GM12878 (cell line): Measurements from ENCODE around the gene TLR9. TPM values are rescaled to one million over a fixed set of nuclear protein-coding genes. Genes with fewer than 3 reads are reported as not detected.

ENCODE experiments used
- ATAC-seq: fragments of 200-7000 bp; cut with Tn5 transposase; 3 replicates; pipeline ENCODE4 v1.9.1; 2020; ENCODE audit warnings: mild to moderate bottlenecking, moderate library complexity
- BruUV-seq: library from RNA; stranded (reverse); fragments of 400-500 nt; replicated peaks from 2 replicates; lab custom pipeline; 2021; lab: Mats Ljungman, UMichigan
- CTCF ChIA-PET: fragments of 300-600 bp; sonication (Branson Sonifier 250); formaldehyde crosslinking; extraction: SDS; loops from one replicate; lab custom pipeline; 2021; ENCODE audit warnings: inconsistent platforms; lab: Yijun Ruan, JAX
- POLR2A ChIA-PET: fragments of 350-600 bp; formaldehyde crosslinking; extraction: SDS; loops from one replicate; lab custom pipeline; 2021; ENCODE audit warnings: inconsistent platforms; lab: Charles Lee
- RAD21 ChIA-PET: fragments of 300-600 bp; sonication (Branson Sonifier 250); formaldehyde crosslinking; loops from one replicate; lab custom pipeline; 2023; ENCODE audit warnings: antibody characterized with exemption; ENCODE audit not compliant: unreplicated experiment; lab: Charles Lee
- SMC1A ChIA-PET: fragments of 300-600 bp; sonication (Branson Sonifier 250); formaldehyde crosslinking; loops from one replicate; lab custom pipeline; 2023; ENCODE audit not compliant: unreplicated experiment, uncharacterized antibody; lab: Charles Lee
- DNase-seq: peaks from one replicate; pipeline ENCODE4 v3.0.0-alpha.2; 2011; ENCODE audit warnings: low read depth, low spot score
- FAIRE-seq: peaks from 3 replicates; lab custom pipeline; 2011; peaks lifted over from hg19 to GRCh38; lab: Jason Lieb, UNC
- H2AFZ ChIP-seq: 2 replicates; pipeline ENCODE4 v1.6.0; 2011; ENCODE audit warnings: low read depth, low read length, control low read depth; ENCODE audit not compliant: control insufficient read depth
- H3K27ac ChIP-seq: 2 replicates; pipeline ENCODE4 v1.5.1; 2011; ENCODE audit warnings: control low read depth; ENCODE audit not compliant: control insufficient read depth, insufficient read depth
- H3K27me3 ChIP-seq, 2 experiments: replicated peaks in 1 of 2; 2 replicates each; pipeline versions ENCODE4 v1.6.0 to v1.6.1; 2011; ENCODE audit warnings: low read length in 1 of 2; ENCODE audit not compliant: control insufficient read depth in 2 of 2, insufficient read depth in 2 of 2
- H3K36me3 ChIP-seq, 2 experiments: 2 replicates each; pipeline ENCODE4 v1.5.1; 2011; ENCODE audit warnings: low read length in 1 of 2; ENCODE audit not compliant: control insufficient read depth in 2 of 2, insufficient read depth in 2 of 2
- H3K4me1 ChIP-seq: 2 replicates; pipeline ENCODE4 v1.6.1; 2011; ENCODE audit warnings: mild to moderate bottlenecking, low read length, moderate library complexity, mixed read lengths; ENCODE audit not compliant: control insufficient read depth, insufficient read depth
- H3K4me2 ChIP-seq: 2 replicates; pipeline ENCODE4 v1.6.0; 2011; ENCODE audit warnings: control low read depth; ENCODE audit not compliant: control insufficient read depth, insufficient read depth
- H3K4me3 ChIP-seq: fragments of 200-600 bp; sonication (generic); 2 replicates; pipeline ENCODE4 v1.5.1; 2016
- H3K79me2 ChIP-seq: 2 replicates; pipeline ENCODE4 v1.6.0; 2011; ENCODE audit warnings: low read length; ENCODE audit not compliant: control insufficient read depth, insufficient read depth
- H3K9ac ChIP-seq: 2 replicates; pipeline ENCODE4 v1.8.0; 2011; ENCODE audit warnings: low read length, control low read depth, mixed read lengths; ENCODE audit not compliant: control insufficient read depth, insufficient read depth
- H3K9me3 ChIP-seq: replicated peaks from 3 replicates; pipeline ENCODE4 v1.5.1; 2011; ENCODE audit warnings: mild to moderate bottlenecking, low read length; ENCODE audit not compliant: control insufficient read depth, insufficient read depth
- H4K20me1 ChIP-seq: 2 replicates; pipeline ENCODE4 v1.6.0; 2011; ENCODE audit not compliant: control insufficient read depth, insufficient read depth
- BACH1 ChIP-seq: fragments of 450-650 bp; IDR thresholded peaks from 2 replicates; pipeline ENCODE4 v1.6.1; 2017; ENCODE audit warnings: mild to moderate bottlenecking, borderline replicate concordance
- FOS ChIP-seq: IDR thresholded peaks from 3 replicates; pipeline ENCODE4 v1.6.1; 2011; ENCODE audit warnings: borderline replicate concordance; ENCODE audit not compliant: insufficient read length; ENCODE audit errors: extremely low read depth
- HSF1 ChIP-seq: fragments of 150-350 bp; IDR thresholded peaks from 2 replicates; pipeline ENCODE4 v1.6.1; 2014; ENCODE audit warnings: mild to moderate bottlenecking, low read depth, low read length
- IRF4 ChIP-seq: IDR thresholded peaks from 2 replicates; pipeline ENCODE4 v1.6.1; 2011; ENCODE audit warnings: low read depth, low read length
- IRF5 ChIP-seq: fragments of 450-650 bp; IDR thresholded peaks from 2 replicates; pipeline ENCODE4 v1.6.1; 2017; ENCODE audit warnings: borderline replicate concordance
- MXI1 ChIP-seq: fragments of 150-350 bp; IDR thresholded peaks from 2 replicates; pipeline ENCODE4 v1.6.1; 2011; ENCODE audit warnings: low read depth, mild to moderate bottlenecking, inconsistent platforms, low read length, improper control_type of control experiment
- POLR2A ChIP-seq: IDR thresholded peaks from 2 replicates; pipeline ENCODE4 v1.6.1; 2011; ENCODE audit warnings: low read depth, mild to moderate bottlenecking, low read length
- SIX5 ChIP-seq: IDR thresholded peaks from 2 replicates; pipeline ENCODE4 v1.6.1; 2011; ENCODE audit warnings: mild to moderate bottlenecking, low read depth, low read length, moderate library complexity; ENCODE audit not compliant: severe bottlenecking
- USF2 ChIP-seq: IDR thresholded peaks from 2 replicates; pipeline ENCODE4 v1.6.1; 2011; ENCODE audit warnings: low read depth, low read length, improper control_type of control experiment, borderline replicate concordance
- WGBS: methylation state at CpG from one replicate; pipeline ENCODE4 v1.1.6; 2016; ENCODE audit warnings: low lambda C conversion rate; ENCODE audit not compliant: insufficient replicate concordance, insufficient coverage; ENCODE audit errors: missing lambda C conversion rate; 5-methylcytosine and 5-hydroxymethylcytosine counted together
- in situ Hi-C: fragments of 300-500 bp; cut with MboI; formaldehyde crosslinking; loops from 9 replicates; pipeline ENCODE4 v1.14.3; 2018; ENCODE audit warnings: mixed read lengths
- intact Hi-C: fragments of 100-400 bp; cut with micrococcal nuclease; formaldehyde crosslinking; loops from one replicate; pipeline ENCODE4 v1.14.2; 2022; ENCODE audit not compliant: unreplicated experiment
- polyA plus RNA-seq, 11 experiments: library from polyadenylated mRNA; depleted of rRNA in 4 of 11; unstranded in 6 of 11; stranded (reverse) in 5 of 11; fragments of >200 nt; fragmentation: Nextera tagmentation in 4 of 11; fragmentation: Illumina TruSeq in 1 of 11; extraction: Ambion mirVana in 4 of 11; extraction: Trizol in 1 of 11; gene quantifications; 1 replicate in 1 of 11; 2 replicates in 10 of 11; pipeline versions ENCODE4 v1.2.1 to v1.2.3, GENCODE V29; 2011 to 2016; ENCODE audit warnings: inconsistent platforms in 2 of 11, missing spikeins in 2 of 11, low read depth in 1 of 11
- total RNA-seq, 4 experiments: library from RNA; depleted of rRNA in 3 of 4; stranded (reverse); fragments of >200 nt in 3 of 4; fragmentation: Illumina TruSeq in 1 of 4; extraction: Trizol in 1 of 4; gene quantifications; 2 replicates each; pipeline versions ENCODE4 v1.2.1 to v1.2.3, GENCODE V29; 2013 to 2021

Gene TLR9
- total and polyA plus RNA-seq, 10 of the 15 experiments (the other 5 are each of a cell fraction or from before 2014, with no cell fraction given), result 0.10 to 4.8 (median 0.53) TPM; not detected in 1

- Histone ChIP-seq H3K27ac (no peak overlapping the region), H3K4me2 (no peak overlapping the region)
- RAD21 ChIA-PET, result no interaction called here
Measured at GRCh38 chr3:52215351-52215750, 10.1 kb downstream of the TLR9 start.

DNA sequence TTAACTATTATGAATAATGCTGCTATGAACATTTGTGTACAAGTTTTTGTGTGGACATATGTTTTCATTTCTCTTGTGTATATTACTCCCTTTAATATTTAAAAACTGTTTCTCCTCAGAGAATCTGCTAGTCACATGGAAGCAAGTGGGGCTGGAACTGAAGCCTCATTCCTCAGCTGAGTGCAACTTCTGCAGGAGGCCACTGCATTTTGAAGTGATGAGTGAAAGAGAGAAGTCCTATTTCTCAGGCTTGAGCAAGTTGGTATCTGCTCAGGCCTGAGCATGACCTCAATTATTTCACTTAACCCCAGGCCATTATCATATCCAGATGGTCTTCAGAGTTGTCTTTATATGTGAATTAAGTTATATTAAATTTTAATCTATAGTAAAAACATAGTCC lies 11.5 kb downstream of the TLR9 start:
- Histone ChIP-seq H3K9me3 (no peaks in the 10 kb centered on the region), H4K20me1 (no peaks in the 10 kb centered on the region), H3K9ac (no peak overlapping the region), H2AFZ (no peak overlapping the region), H3K36me3 (peaks cover 19 to 35% of the 10 kb centered on the region in 2 experiments), H3K4me1 (peaks cover 9% of the 10 kb centered on the region), H3K4me2 (no peak overlapping the region), H3K4me3 (no peak overlapping the region), H3K27me3 (no peaks in the 10 kb centered on the region), H3K79me2 (no peaks in the 10 kb centered on the region), H3K27ac (no peak overlapping the region)
- ATAC-seq (no peak), FAIRE-seq (no peak), DNase-seq (no peak)
- intact Hi-C loops (no loop called here), in situ Hi-C loops (no loop called here)
- ChIA-PET RAD21 (no interaction called here), SMC1A (interaction anchor here (1.3 kb wide), 2 partner anchors 11 kb away, joined by 4 to 5 read pairs; partner anchors contain the start of gene TLR9), CTCF (interaction anchor here (1.0 kb wide), 1 partner anchor 9 kb away, joined by 5 read pairs; no protein-coding TSS in a partner anchor), POLR2A (no interaction called here)
- BruUV-seq, result no TSS peak
- TF ChIP-seq IRF4 (no peak), HSF1 (no peak), FOS (no peak), MXI1 (no peak), USF2 (no peak), SIX5 (no peak), IRF5 (no peak)

More at GRCh38 chr3:52215351-52215750, 10.1 kb downstream of the TLR9 start:
- Histone ChIP-seq H2AFZ (no peak overlapping the region), H4K20me1 (no peaks in the 10 kb centered on the region), H3K9me3 (no peaks in the 10 kb centered on the region), H3K4me1 (peaks cover 14% of the 10 kb centered on the region), H3K36me3 (peaks cover 16 to 26% of the 10 kb centered on the region in 2 experiments), H3K4me3 (no peak overlapping the region), H3K9ac (no peak overlapping the region), H3K79me2 (no peaks in the 10 kb centered on the region)
- WGBS, result 94% methylated on average over 7 of the region's 7 CpGs
- intact Hi-C loops (no loop called here), in situ Hi-C loops (no loop called here)
- no peak for FAIRE-seq
- ChIA-PET POLR2A (no interaction called here), CTCF (interaction anchor here (0.7 to 1.2 kb wide), 2 partner anchors 10 to 192 kb away, joined by 3 to 4 read pairs; no protein-coding TSS in a partner anchor), SMC1A (interaction anchor here (1.3 kb wide), 2 partner anchors 10 to 13 kb away, joined by 4 to 5 read pairs; partner anchors contain the start of gene TLR9)
- no peak for DNase-seq
- no TSS peak for BruUV-seq
- ATAC-seq, result no peak
- TF ChIP-seq BACH1 (no peak), POLR2A (peak; percentile 41; the same call in 1 of the 2 replicates)
- TF ChIP-seq, all 136 proteins: peak for 1
- no peaks in the 10 kb centered on the region for H3K27me3 ChIP-seq
